ENCODE measurements around the gene PPP2R5C. TPM values are rescaled to one million over a fixed set of nuclear protein-coding genes. Genes with fewer than 3 reads are reported as not detected.
"Not testable (repeated sequence)": the region's sequence is repeated elsewhere in the genome, so short reads cannot be mapped to it uniquely, and the experiment has no call there.

PPP2R5C gene
- total RNA-seq = 100 to 1,000 TPM; 126 to 142 TPM
- long read RNA-seq, full-length matches to known transcripts = 39 of 56 reads
- long read RNA-seq, partial matches to known transcripts = 6 of 56 reads
- long read RNA-seq, other reads (novel, unspliced or antisense) = 11 of 56 reads

- ATAC-seq (peak; percentile 92), DNase-seq (peak; percentile 95)
- intact Hi-C loops (cut with DNase I) = loop anchor here (10.0 kb wide), 1 partner anchor 204 kb away; the partner anchor contains the start of gene DYNC1H1 (in 2 of the 2)
Measured at GRCh38 chr14:101761032-101761880, at the start of gene PPP2R5C. PPP2R5C (plus strand) TSS chr14:101761709; CDS start chr14:101761894, 185 bp downstream.

- intact Hi-C loops (cut with DNase I); ATAC-seq; DNase-seq: not testable (repeated sequence)
Measured at GRCh38 chr14:101711857-101712233, 49.7 kb upstream of the PPP2R5C start.

GRCh38 chr14:101712341-101712740, 49.2 kb upstream of the PPP2R5C start:
- ATAC-seq; DNase-seq; intact Hi-C loops (cut with DNase I): not testable (repeated sequence)

GRCh38 chr14:101713091-101713490, 48.4 kb upstream of the PPP2R5C start:
- ATAC-seq; DNase-seq; intact Hi-C loops (cut with DNase I): not testable (repeated sequence)

GRCh38 chr14:101713621-101714349, 47.7 kb upstream of the PPP2R5C start:
- DNase-seq = no peak
- ATAC-seq = no peak
- intact Hi-C loops (cut with DNase I) = no loop called here

GRCh38 chr14:101714394-101714793, 47.1 kb upstream of the PPP2R5C start:
- no peak for DNase-seq
- intact Hi-C loops (cut with DNase I) = no loop called here
- ATAC-seq = no peak

GRCh38 chr14:101715210-101716076, 46.1 kb upstream of the PPP2R5C start:
- intact Hi-C loops (cut with DNase I) = loop anchor here in 1 of 2 donors (5.0 kb wide), 1 partner anchor 42 kb away; no protein-coding TSS in a partner anchor
- ATAC-seq (no peak), DNase-seq (no peak)

GRCh38 chr14:101716077-101716950, 45.2 kb upstream of the PPP2R5C start:
- intact Hi-C loops (cut with DNase I) = loop anchor here in 1 of 2 donors (5.0 kb wide), 1 partner anchor 41 kb away; no protein-coding TSS in a partner anchor
- no peak for DNase-seq
- no peak for ATAC-seq

GRCh38 chr14:101716956-101717662, 44.4 kb upstream of the PPP2R5C start:
- no peak for DNase-seq
- ATAC-seq = no peak
- intact Hi-C loops (cut with DNase I) = loop anchor here in 1 of 2 donors (5.0 kb wide), 1 partner anchor 40 kb away; no protein-coding TSS in a partner anchor

GRCh38 chr14:101717663-101718490, 43.6 kb upstream of the PPP2R5C start:
- no peak for ATAC-seq
- intact Hi-C loops (cut with DNase I) = loop anchor here in 1 of 2 donors (5.0 kb wide), 1 partner anchor 39 kb away; no protein-coding TSS in a partner anchor

GRCh38 chr14:101719045-101719645, 42.4 kb upstream of the PPP2R5C start:
- DNase-seq (no peak), ATAC-seq (peak; percentile 28 to 56)
- intact Hi-C loops (cut with DNase I) = loop anchor here in 1 of 2 donors (5.0 kb wide), 1 partner anchor 38 kb away; no protein-coding TSS in a partner anchor

More at GRCh38 chr14:101717663-101718490, 43.6 kb upstream of the PPP2R5C start:
- DNase-seq = no peak

- intact Hi-C loops (cut with DNase I) = loop anchor here in 1 of 2 donors (5.0 kb wide), 1 partner anchor 38 kb away; no protein-coding TSS in a partner anchor
- peak; percentile 48 for DNase-seq
- peak; percentile 65 to 70 for ATAC-seq
Measured at GRCh38 chr14:101719708-101720107, 41.8 kb upstream of the PPP2R5C start.

GRCh38 chr14:101721111-101721510, 40.4 kb upstream of the PPP2R5C start:
- intact Hi-C loops (cut with DNase I) = no loop called here
- ATAC-seq = no peak

GRCh38 chr14:101721951-101722661, 39.4 kb upstream of the PPP2R5C start:
- peak; percentile 48 for DNase-seq
- peak; percentile 36 to 65 for ATAC-seq
- intact Hi-C loops (cut with DNase I) = no loop called here

More at GRCh38 chr14:101721111-101721510, 40.4 kb upstream of the PPP2R5C start:
- DNase-seq = no peak
